NCI-H1436 treated with DMSO at 0.1 percent for 48 hours (cell line): Measurements from ENCODE around the gene ST8SIA2.

ENCODE experiments used
- DNase-seq: peaks from one replicate; lab custom pipeline; 2025; lab: John Stamatoyannopoulos, UW

Gene ST8SIA2

DNA sequence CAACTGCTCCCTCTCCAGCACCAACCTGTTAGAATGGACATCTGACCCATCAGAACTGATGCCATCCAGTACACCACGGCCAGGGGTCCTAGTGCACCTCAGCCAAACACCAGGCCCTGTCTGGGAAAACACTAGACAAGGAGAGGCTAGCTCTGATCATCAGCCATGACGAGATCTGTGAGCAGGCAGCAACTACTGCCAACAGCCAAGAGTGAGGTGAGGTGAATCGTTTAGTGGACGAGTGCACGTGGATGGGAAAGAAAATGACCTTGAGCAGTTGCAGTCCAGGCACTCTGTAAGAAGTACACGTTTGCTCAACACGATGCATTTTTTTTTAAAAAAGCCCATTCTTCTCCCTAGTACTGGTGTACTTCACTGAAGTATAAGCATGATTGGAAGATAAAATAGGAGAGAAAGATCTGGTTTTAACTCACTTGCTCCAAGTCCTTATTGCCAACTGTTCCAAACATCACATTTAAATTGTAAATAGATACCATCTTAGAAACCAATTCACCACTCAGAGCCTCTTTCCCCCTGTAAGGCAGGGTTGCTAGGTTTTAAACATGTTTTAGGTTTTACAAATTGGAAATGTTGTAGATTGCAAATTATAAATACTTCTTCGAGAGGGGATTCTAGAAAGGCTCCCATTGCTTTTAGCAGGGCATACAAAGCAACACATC is 5.7 kb downstream of the ST8SIA2 start:
- DNase-seq, result no peak

DNA sequence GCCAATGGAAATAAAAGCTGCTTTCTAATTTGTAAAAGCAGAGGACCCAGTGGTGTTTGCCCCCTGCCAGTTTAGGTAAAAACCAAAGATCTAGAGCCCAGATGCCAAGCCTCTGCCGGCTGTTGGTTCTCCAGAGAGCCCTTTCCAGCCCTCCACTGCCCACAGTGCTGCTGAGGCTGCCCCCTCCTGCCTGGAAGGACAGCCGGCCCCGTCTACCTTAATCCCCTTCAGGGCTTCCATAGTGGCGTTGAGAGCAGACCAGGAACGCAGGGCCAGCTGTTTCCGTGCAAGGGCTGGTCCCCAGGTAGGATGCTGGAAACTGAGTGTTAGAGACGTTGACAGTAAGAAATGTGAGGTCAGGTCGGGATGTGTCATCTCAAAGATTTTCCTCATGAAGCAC is 6.9 kb downstream of the ST8SIA2 start:
- DNase-seq, result no peak

DNA sequence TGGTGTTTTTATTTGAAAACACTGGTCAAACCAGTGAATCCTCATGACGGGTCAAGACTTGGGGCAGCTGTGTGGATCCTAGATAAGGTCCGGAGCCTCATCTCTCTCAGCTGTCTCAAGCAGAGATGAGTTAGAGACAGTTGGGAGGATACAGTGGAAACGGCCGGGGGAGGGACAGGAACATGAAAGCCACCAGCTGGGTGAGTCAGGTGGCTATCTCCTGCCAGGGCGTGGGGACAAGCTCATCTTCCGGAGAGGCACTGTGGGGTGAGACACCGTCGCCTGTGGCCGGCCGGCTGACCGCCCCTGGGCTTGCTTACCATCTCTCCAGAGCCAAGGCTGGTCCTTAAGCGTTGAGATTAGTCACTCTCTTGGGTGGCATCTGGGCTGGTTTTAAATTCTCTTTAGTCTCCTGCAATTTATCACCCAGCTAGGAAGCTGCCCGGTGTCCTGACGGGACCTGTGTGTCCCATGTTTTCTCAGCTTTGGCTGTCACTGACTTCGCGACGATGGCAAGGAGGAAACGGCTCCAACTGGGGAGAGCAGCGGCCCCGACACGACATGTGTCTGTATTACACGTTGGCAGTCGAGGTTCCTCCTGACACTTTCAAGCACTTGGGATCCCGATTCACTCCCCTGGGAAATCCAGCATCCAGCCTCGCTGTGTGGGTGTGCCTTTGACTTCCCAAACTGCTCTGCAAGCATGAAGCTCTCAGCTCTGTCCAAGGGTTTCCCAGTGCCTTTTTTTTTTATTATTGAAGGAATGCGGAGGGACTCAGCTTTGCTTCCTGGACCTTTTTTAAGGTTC is 7.5 kb downstream of the ST8SIA2 start:
- DNase-seq, result no peak

DNA sequence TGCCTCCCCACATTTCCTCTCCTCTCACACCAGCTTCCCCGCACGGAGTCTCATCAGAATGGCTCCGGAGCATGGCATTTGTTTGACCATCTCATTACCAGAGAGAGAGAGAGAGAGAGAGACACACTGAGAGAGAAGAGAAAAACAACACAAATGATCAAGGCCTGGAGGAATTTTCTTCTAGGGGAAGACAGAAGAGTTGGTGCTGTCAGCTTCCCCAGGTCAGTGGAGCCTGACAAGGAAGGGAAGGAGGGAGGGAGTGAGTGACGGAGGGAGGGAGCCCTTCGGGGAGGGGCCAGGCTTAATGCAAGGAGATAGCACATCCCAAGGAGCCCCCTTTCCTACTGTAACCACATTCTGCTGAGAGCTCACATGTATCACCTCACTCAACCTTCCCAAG is 9.1 kb downstream of the ST8SIA2 start:
- no peak for DNase-seq

DNA sequence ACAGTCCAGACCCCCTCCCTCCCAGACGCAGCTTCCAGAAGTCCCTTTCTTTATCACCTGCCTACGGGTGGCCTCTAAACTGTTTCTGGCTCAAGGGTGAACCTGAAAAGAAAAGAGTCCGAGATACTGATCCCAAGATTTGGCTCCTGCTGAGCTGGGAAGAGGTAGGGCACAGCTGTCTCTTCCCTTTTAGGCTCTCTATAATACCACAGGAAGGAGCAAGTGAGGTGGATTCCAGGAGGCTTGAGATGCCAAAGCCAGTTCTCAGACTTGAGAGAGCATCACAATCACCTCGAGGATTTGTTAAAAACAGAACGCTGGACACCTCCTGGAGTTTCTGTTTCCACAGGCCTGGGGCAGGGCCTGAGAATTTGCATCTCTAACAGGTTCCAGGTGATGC is 12.3 kb downstream of the ST8SIA2 start:
- DNase-seq, result no peak

- no peak for DNase-seq
These were observed 13.6 kb downstream of the ST8SIA2 start for GRCh38 chr15:92407321-92407720.

- DNase-seq, result no peak
These were observed 14.2 kb downstream of the ST8SIA2 start for GRCh38 chr15:92407916-92408315.

DNA sequence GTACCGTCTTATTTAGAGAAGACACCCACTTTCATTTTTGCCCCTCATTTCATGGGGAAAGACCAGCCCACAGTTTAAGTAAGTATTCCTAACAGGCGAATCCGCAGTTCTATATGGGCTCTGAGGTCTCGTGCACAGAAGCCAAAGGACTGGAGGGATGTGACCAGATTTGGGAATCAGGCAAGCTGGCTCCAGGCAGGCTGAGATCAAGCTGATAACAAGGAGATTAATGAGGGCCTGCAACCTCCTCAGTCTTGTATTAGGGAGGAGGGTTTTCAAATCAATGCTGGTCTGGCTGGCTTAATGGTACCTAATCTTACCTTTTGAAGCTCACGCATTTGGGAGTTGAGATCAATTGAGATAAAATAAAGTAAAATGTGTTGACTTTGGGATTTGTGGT is 15.3 kb downstream of the ST8SIA2 start:
- no peak for DNase-seq

- DNase-seq, result no peak
These were observed 15.8 kb downstream of the ST8SIA2 start for GRCh38 chr15:92409521-92409920.

- DNase-seq, result no peak
These were observed 16.9 kb downstream of the ST8SIA2 start for GRCh38 chr15:92410537-92410936.

DNA sequence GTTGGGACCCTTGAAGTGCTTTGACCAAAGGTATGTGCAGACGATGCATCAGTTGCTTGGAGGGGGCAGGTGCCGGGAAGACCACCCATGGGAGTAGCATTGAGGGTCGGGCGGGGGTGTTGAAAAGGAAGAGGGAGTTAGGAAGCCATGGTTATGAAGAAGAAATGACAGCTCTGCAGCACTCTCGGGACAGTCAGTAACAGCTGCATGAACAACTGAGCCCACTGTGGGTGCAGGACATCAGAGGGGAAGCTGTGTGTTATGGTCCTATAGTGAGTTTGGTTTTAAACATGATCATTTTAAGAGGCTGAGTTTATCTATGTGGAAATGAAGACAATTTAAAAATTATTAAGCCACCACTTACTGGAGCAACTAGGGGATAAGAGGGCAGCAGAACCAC is 17.6 kb downstream of the ST8SIA2 start:
- no peak for DNase-seq

GRCh38 chr15:92413510-92413909 is 19.8 kb downstream of the ST8SIA2 start:
- DNase-seq, result no peak

DNA sequence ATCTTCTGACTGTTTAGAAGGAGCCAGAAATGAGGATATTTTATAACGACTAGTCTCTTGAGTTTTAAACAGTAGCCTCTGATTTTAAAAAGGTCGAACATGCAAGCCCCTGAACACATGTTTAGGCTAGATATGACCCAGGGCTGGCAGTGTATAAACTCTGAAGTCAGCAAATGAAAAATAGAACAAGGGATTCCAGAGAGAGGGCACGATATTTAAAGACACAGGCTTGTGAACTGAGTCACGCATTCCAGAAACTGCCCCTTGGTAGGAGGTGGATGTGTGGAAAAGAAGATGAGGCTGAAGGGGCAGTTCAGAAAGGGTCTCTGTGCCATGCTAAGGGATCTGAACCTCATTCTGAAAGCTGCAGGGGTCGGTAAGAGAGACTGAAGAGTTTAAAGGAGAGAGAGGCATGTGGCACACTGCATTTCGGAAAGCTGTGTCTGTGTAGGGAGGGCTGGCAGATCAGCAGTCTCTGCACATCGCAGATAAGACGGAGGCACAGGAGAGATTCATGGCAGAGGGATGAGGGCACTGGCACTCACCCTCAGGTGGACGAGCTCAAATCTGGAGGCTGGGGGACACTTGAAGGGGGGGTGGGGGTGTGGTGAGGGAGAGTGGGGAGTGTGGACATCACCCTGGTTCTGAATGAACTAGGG is 22.1 kb downstream of the ST8SIA2 start:
- DNase-seq, result no peak

DNA sequence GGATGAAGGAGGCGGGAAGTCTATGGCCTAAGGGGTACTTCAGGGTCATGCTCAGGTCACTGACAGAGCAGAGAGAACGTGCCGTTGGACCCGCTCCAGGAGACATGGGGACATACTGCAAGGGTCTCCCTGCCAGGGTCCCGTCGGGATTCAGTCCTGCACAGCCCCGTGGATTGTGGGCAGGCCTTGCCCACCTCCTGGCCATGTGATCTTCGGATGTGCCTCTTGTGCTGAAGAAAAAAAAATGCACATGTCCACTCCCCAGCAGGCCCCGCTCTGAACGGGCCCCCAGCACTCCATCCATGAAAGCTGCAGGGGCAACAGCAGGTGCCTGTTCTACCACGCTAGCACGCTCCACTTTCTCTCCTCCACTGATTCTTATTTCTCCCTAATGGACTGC is 22.9 kb downstream of the ST8SIA2 start:
- DNase-seq, result no peak

DNA sequence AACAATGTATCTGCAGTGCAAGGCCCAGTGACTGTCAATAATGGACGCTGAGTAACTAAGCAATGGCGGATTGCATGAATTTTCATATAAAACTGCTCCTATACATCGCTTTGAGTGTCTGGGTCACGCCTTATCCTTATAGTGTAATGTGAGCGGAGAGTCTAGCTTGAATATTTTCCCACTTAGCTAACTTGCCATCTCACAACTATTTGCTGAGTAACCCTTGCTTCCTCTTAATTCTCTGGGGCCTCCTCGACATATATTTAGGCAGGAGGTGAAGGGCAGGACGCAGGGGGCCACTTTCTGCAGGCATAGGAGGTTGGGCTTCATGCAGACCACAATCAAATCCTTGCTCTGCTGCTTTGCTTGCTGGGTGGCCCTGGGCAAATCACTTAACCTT is 24.0 kb downstream of the ST8SIA2 start:
- DNase-seq, result no peak

- DNase-seq, result no peak
These were observed 25.2 kb downstream of the ST8SIA2 start for GRCh38 chr15:92418864-92419263.

- DNase-seq, result no peak
These were observed 28.3 kb downstream of the ST8SIA2 start for GRCh38 chr15:92421976-92422375.

DNA sequence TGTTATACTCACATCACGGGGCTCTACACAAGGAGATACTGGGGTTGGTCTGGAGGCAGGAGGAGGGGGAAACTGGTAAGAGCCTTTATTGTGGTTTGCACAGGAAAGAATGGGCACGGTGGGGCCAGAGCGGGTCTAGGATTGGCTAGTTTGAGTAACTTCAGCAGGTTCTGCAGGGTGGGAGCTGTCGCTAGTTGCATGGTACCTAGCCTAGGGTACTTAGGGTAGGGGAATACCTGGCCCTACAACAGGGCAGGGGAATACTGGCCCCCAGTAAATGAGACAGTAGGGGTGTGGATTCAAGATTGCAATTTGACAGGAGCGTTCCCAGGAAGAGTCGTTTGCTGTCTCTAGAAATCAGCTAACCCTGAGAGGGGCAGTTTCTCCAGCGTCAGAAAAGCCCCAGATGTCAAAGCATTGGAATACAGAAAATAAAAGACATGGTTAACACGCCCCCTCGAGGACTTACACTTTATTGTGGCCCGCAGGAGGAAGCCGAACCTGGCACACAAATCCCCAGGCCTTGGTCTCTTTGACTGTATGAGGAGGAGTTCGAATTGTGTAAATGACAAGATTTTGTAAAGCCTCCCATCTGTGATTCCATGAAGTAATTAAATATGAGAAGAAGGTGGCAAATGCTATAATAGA is 32.0 kb downstream of the ST8SIA2 start:
- no peak for DNase-seq

GRCh38 chr15:92429378-92430068 is 35.8 kb downstream of the ST8SIA2 start:
- DNase-seq, result no peak

GRCh38 chr15:92430069-92430440 is 36.4 kb downstream of the ST8SIA2 start:
- DNase-seq, result no peak

GRCh38 chr15:92435145-92435544 is 41.5 kb downstream of the ST8SIA2 start:
- no peak for DNase-seq

GRCh38 chr15:92438471-92438870 is 44.8 kb downstream of the ST8SIA2 start:
- DNase-seq, result no peak
